Measurements from ENCODE around the gene IL4.

The IL4 gene

DNA sequence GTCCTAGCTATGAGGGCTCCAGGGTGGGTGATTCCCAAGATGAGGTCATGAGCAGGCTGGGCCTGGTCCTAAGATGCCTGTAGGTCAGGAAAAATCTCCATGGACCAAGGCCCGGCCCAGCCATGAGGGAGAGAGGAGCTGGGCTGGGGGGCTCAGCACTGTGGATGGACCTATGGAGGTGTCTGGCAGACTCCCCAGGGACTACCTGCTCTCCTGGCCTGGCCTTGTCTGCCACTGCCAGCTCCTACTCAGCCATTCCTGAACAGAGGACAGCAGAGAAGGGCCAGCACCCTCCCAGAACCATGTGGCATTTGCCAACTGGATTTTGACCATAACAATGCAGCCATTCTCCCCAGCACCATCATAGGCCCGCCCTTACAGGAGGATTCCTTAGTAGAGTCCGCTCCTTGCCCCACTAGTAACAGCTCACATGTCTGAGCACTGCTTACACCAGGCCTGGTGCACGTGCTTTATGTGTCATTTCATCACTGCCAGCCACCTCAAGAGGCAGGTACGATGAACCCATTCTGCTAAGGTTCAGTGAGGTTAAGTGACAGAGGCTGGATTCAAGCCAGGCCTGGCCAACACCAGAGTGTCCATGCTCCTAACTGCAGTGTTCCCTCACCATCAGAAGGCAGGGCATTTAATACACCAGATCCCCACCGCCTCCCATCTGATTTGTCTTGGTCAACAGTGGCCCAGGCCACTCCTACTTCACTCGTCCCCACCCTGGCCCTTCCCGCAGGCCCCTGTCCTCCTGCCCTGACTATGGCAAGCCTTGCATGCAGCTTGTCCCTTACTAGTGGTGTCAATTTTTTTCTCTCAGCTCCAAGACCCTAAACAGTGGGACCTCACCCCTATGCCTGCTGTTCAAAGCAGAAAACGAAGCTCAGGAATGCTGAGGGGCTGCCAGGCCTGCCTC lies 15.1 kb upstream of the IL4 start:
- Histone ChIP-seq H3K36me3 (ENCODE audit: control insufficient read depth in 2 of 2, insufficient read depth in 1 of 2, low read length in 2 of 2) (no peaks in the 10 kb centered on the region), H3K27ac (ENCODE audit: extremely low read depth, low read depth, low read length) (no peak overlapping the region), H3K4me1 (ENCODE audit: control insufficient read depth, insufficient read depth, low read length) (no peaks in the 10 kb centered on the region), H3K9me3 (ENCODE audit: control insufficient read depth, insufficient read depth, low read depth, low read length) (no peaks in the 10 kb centered on the region), H3K4me3 (ENCODE audit: low read depth, low read length) (no peak overlapping the region)
- ChIA-PET POLR2A (no interaction called here), CTCF (interaction anchor here (1.6 kb wide), 1 partner anchor 18 kb away, joined by 7 read pairs; no protein-coding TSS in a partner anchor)
- TF ChIP-seq ZNF114 (tag by site-specific recombination; IDR thresholded peaks at IDR 0.05) (no peak), ZNF302 (tag by site-specific recombination; IDR thresholded peaks at IDR 0.05; ENCODE audit: low read depth) (no peak), ZNF514 (tag by site-specific recombination; IDR thresholded peaks at IDR 0.05) (no peak), HOXC10 (CRISPR knock-in tag; IDR thresholded peaks at IDR 0.05) (no peak), ZNF747 (tag by site-specific recombination; IDR thresholded peaks at IDR 0.05) (no peak), SP7 (tag by site-specific recombination; IDR thresholded peaks at IDR 0.05) (no peak), ZNF292 (tag by site-specific recombination; IDR thresholded peaks at IDR 0.05; ENCODE audit: borderline replicate concordance, low read depth) (no peak), ZNF202 (tag by site-specific recombination; IDR thresholded peaks at IDR 0.05; ENCODE audit: borderline replicate concordance) (no peak), ZNF777 (tag by site-specific recombination; IDR thresholded peaks at IDR 0.05; ENCODE audit: borderline replicate concordance) (no peak), EGR2 (tag by site-specific recombination; IDR thresholded peaks at IDR 0.05; ENCODE audit: low read depth) (no peak), PRDM2 (tag by site-specific recombination; IDR thresholded peaks at IDR 0.05; ENCODE audit: borderline replicate concordance) (no peak), GLI4 (tag by site-specific recombination; IDR thresholded peaks at IDR 0.05) (no peak), YY1 (tag by site-specific recombination; IDR thresholded peaks at IDR 0.05) (no peak), MZF1 (tag by site-specific recombination; IDR thresholded peaks at IDR 0.05; ENCODE audit: borderline replicate concordance) (no peak), ZFP41 (tag by site-specific recombination; IDR thresholded peaks at IDR 0.05; ENCODE audit: borderline replicate concordance) (no peak), ZNF548 (tag by site-specific recombination; IDR thresholded peaks at IDR 0.05) (no peak), ZNF768 (tag by site-specific recombination; IDR thresholded peaks at IDR 0.05) (no peak)
- TF ChIP-seq, protein P1, sequence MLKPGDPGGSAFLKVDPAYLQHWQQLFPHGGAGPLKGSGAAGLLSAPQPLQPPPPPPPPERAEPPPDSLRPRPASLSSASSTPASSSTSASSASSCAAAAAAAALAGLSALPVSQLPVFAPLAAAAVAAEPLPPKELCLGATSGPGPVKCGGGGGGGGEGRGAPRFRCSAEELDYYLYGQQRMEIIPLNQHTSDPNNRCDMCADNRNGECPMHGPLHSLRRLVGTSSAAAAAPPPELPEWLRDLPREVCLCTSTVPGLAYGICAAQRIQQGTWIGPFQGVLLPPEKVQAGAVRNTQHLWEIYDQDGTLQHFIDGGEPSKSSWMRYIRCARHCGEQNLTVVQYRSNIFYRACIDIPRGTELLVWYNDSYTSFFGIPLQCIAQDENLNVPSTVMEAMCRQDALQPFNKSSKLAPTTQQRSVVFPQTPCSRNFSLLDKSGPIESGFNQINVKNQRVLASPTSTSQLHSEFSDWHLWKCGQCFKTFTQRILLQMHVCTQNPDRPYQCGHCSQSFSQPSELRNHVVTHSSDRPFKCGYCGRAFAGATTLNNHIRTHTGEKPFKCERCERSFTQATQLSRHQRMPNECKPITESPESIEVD (tag by site-specific recombination; IDR thresholded peaks at IDR 0.05), result no peak
- TF ChIP-seq, protein P2, sequence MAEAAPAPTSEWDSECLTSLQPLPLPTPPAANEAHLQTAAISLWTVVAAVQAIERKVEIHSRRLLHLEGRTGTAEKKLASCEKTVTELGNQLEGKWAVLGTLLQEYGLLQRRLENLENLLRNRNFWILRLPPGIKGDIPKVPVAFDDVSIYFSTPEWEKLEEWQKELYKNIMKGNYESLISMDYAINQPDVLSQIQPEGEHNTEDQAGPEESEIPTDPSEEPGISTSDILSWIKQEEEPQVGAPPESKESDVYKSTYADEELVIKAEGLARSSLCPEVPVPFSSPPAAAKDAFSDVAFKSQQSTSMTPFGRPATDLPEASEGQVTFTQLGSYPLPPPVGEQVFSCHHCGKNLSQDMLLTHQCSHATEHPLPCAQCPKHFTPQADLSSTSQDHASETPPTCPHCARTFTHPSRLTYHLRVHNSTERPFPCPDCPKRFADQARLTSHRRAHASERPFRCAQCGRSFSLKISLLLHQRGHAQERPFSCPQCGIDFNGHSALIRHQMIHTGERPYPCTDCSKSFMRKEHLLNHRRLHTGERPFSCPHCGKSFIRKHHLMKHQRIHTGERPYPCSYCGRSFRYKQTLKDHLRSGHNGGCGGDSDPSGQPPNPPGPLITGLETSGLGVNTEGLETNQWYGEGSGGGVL (tag by site-specific recombination; IDR thresholded peaks at IDR 0.05), result no peak
